Fibroblast of peridontal ligament (primary cell): ENCODE results near the gene IL17REL.

Experiments
- DNase-seq: peaks from one replicate; pipeline ENCODE4 v3.0.0-alpha.2; 2010; ENCODE audit errors: extremely low read depth

Gene IL17REL

DNA sequence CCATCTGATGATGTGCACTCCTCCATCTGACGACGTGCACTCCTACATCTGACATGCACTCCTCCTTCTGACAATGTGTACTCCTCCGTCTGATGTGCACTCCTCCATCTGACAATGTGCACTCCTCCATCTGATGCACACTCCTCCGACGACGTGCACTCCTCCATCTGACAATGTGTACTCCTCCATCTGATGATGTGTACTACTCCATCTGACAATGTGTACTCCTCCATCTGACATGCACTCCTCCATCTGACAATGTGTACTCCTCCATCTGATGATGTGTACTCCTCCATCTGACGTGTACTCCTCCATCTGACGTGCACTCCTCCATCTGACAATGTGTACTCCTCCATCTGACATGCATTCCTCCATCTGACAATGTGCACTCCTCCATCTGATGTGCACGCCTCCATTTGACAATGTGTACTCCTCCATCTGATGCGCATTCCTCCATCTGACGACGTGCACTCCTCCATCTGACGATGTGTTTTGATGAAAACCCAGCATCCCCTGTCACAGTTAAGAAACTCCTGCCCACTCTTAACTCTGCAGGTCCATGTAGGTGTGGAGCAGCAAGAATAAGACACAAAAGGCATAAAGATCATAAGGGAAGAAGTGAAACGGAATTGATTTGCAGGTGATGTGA, 9.7 kb upstream of the IL17REL start:
- DNase-seq: no peak

DNA sequence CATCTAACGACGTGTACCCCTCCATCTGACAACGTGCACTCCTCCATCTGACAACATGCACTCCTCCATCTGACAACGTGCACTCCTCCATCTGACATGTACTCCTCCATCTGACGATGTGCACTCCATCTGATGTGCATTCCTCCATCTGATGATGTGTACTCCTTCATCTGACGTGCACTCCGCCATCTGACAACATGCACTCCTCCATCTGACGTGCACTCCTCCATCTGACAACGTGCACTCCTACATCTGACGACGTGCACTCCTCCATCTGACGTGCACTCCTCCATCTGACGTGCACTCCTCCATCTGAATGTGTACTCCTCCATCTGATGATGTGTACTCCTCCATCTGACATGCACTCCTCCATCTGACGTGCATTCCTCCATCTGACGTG, 8.0 kb upstream of the IL17REL start:
- no peak for DNase-seq

DNA sequence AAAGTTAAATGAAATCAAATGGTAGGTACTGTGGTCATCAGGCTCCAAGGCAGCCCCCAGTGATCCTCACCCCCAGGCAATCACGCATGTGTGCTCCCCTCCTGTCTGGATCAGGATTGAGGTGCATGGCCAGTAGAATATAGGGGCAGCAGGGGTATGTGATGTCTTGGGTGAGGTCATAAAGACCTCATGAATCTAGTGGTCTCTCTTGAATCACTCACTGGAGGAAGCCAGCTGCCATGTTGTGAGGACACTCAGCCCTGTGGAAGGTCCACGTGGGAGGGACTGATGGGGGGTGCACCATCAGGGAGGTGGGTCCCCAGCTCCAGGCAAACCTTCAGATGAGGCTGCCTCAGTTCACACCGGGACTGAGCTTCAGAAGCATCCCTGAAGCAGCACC, 6.8 kb upstream of the IL17REL start:
- DNase-seq: no peak

DNA sequence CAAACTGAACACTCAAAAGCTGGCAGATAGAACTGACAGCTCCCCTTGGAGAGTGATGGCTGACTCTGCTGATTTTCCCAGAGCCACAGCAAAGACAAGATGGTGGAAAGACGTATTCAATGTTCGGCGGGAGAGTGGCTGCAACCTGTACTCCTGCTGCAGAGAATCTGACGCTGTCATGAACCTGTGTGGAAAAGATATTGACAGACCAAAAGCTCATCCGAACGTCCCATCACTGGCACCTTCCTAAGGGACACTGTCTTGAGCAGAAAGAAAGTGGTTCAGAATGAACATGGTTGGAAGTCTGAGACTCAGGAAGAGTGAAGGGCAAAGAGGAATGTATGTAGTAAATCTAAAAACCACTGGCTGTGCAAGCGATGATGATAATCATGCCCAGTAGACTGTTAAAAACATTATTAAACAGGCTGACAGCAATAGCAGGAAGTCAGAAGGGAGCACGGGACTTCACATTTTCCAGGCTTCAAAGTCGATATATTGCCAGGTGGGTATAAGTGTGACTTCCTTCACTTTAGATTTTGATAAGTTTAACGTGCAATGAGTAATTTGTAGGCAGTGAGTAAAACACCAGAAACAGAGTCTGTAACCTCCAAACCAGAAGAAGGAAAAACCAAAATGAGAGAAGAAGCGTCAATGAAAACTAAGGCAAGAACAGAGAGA, 6.2 kb upstream of the IL17REL start:
- DNase-seq: no peak

DNA sequence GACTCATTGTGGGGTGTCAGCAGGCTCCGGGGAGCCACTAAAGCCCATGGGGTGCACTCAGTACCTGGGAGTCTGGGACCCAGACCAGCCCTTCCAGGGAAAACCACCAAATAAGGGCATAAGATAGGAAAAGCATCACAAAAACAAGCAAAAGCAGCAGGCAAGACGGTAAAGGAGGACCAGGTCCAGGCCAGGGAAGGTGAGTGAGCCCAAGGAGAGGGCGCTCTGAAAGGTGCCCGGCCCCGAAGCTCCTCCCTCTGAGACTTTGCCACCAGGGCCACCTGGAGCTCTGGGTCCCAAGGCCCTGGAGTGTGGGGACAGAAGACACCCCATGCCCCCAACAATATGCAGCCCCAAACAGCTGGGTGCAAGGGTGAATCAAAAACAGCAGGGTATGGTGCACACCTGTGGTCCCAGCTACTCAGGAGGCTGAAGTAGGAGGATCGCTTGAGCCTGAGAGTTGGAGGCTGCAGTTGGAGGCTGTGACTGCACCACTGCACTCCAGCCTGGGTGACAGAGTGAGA, 5.2 kb upstream of the IL17REL start:
- no peak for DNase-seq

DNA sequence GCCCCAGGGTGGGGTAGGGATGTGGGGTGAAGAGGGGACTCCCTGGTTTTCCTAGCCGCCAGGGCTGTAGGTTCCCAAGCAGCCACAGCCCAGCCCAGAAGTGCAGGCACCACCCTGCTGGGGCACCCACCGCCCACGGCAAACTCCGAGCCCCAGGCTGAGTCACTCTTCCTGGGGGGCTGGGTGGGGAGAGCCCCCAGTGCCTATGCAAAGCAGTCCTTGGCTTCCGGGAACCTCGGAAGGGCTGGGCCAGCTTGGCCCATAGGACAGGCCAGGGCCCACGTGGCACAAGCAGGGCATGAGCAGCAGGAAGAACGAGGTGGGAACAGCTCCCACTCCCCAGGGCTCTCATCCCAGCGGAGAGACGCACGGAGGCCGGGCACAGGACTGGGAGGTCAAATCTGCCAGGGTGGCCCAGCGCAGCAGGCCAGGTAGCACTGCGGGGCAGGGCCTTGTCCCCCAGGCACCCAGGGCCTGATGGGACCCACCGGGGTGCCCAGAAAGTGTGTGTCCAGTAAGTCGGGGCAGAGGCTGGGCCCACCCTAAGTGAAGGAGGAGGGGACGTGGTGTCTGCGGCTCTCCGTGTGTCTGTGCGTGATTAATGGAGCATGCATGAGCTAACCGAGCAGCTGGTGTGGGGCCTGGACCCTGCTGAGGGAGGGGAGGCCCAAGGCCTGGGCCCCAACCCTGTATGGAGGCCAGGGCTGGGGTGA, 4.6 kb upstream of the IL17REL start:
- no peak for DNase-seq

DNA sequence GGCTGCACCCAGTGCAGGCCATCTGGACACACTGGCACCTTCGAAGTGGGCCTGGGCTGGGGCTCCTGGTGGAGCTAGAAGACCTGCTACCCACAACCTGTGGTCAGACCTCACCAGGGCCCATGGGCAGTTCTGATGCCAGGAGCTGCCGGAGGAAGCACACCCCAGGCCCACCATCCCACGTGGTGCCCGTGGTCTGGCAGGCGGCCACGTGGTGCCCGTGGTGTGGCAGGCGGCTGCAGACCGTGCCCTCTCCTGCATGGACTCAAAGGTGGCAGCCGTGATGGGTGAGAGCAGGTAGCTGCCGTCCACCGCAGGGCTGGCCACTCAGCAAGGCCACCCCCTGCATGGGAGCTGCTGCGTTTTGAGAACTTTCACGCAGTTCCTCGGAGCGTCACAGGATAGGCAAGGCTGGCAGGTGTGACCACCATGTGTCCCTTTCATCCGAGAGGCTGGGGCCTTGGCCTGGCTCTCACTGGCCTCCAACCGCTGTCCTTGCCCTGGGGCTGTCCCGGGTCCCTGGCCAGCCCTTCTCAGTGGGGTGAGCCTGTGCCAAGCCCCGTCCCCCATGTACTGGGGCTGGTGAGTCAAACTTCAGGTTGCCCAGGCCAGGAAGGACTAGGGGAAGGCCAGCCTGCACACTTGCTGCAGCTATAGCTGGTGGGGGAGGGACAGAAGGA, 3.9 kb upstream of the IL17REL start:
- no peak for DNase-seq

DNA sequence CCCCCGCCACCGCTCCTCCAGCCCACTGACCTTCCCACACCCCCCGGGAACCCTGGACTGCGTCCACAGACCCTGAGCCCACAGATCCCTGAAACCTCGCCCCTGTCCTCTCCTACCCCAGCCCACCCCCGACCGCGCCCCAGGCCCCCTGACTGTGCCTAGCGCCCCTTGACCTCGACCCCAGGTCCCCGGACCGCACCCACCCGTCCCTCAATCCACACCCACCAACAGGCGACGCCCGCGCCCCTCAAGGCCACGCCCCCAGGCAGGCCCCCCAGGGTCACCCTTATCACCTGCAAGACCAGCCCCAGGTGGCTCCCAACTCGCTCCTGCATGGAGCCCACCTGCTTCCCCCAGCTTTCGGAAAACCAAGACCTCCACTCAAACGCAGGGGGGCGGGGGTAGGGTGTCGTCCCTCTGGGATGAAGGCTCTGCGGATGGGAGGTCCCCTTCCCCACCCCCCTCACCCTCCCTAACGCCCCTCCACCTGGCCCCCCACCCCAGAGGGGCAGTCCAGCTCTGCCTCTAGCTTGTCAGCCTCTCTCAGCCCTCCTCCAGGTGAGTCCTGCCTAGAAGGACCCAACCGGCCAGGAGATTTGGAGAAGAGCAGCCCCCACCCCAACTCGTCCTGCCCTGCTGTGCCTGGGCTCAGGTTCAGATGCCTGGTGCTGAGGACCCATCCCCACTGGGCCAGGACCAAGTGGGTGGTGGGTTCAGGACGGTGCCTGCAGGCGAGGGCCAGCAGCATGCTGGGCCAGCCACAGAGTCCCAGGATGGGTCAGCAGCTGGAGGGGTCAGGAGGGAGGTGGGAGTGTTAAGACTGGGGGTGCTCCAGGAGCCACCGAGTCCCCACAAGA, 3.1 kb upstream of the IL17REL start:
- DNase-seq: no peak

DNA sequence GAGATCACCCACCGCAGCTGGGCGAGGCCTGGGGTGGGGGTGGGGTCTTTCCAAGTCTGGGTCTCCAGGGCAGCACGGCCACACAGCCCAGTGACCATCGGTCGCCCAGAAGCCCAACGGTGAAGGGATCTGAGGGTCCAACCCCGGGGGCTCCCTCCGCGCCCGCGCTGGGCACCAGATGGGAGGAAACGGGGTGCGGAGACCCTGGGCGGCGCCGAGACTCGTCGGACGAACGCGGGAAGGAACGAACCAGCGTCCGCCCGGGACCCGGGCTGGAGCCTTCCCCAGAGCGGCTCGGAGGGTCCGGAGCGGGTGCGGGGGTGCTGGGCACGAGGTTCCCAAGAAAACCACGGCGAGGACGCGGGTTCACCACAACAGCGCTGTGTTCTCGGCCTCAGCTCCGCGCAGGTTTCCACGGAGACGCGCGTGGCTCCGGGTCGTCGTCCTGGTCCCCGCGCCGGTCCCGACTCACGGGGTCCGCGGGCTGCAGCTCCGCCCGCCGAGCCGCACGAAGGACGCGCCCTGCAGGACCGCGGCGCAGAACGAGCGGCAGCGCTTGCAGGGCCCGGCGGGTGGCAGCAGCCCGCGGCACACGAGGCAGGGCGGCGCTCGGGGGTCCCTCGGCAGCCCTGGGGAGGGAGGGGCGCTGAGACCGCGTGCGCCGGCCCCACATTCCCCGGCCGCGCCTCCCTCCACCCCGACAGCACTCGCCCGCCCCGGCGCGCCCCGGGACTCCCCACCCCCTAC, 2.3 kb upstream of the IL17REL start:
- DNase-seq: no peak

DNA sequence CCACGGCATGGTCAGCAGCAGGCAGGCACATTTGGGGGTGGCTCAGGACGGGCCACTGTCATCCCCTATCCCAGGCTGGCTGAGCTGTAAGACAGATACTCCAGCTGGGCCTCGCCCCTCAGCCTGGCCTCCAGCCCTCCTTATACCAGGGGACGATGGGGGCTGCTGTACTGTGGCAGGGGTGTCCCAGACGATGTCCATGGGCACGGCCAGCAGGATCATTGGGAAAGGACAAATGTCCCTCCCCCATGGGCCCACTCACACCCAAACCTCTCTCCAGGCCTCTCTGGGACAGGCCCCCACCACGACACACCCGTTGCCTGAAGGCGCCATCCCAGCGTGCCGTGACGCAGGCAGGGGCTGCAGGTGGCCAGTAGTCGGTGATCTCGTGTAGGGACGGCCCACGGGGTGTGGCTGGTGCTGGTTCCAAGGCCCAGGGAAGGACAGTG, 1.5 kb upstream of the IL17REL start:
- no peak for DNase-seq

DNA sequence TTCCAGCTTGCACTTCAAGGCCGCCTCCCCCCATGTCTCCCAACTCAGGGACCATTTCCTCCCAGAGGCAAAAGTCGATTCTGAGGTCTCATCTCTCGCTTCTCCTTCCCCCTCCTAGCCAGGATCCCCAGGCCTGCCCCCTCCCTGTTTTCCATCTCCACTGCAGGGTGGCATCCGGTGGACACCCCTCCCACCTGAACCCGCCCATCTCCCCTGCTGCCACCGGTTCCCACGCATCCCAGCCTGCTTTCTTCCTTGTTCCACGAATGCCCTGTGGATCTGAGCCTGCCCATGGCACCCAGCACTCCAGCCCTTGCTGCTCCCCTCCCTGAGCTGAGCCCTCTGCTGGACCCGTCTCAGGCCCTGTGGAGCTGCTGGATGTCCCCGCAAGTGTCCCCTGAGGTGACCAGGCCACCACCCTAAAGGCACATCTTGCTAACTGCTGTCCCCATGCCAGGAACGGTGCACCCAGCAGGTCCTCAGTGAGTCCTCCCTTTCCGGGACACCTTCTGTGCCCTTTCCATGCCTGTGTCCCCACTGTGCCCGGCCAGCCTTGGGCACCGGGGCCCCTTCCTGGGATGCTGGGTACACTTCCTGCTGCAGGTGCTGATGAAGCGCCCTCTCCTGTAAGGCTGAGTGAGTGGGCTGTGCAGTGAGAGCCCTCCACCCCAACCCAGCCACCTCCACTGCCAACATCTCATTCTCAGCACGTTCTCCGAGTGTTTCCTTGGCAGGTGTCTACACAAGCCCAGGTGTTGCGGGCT, 936 bp downstream of the IL17REL start:
- DNase-seq: no peak

DNA sequence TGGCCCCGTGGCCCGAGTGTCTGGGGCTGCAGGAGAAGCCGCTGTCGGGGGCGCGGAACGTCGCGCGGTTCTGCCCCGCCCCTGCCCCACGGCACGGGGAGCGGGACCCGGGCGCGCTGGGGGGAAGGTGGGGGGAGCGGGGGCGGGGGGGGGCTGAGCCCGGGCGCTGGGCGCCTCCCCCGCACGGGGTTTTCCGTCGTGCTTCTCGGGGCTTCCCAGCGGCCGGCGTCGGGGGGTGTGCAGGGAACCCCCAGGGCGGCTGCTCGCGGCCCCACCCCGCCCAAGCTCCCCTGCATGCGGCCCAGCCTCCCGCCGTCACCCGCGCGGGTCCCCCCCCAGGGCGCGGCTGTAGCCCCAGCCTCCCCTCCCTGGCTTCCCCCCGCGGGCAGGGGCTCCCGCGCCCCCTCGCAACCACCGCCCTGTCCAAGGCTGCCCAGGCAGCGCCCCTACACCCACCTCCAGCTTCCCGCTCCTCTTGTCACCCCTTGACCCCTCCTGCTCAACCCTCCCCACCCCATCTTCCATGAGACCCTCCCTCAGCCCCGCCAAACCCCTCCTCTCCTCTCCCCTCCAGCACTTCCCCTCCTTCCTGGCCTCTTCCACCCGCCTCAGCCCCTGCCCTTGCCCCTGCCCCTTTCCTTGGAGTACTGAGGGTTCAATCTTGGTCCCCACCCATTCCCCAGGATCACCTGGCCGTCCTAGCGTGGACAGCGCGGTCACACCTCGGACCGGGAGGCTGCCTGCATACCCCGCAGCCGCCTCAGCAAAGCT, 1.7 kb downstream of the IL17REL start:
- DNase-seq: no peak

DNA sequence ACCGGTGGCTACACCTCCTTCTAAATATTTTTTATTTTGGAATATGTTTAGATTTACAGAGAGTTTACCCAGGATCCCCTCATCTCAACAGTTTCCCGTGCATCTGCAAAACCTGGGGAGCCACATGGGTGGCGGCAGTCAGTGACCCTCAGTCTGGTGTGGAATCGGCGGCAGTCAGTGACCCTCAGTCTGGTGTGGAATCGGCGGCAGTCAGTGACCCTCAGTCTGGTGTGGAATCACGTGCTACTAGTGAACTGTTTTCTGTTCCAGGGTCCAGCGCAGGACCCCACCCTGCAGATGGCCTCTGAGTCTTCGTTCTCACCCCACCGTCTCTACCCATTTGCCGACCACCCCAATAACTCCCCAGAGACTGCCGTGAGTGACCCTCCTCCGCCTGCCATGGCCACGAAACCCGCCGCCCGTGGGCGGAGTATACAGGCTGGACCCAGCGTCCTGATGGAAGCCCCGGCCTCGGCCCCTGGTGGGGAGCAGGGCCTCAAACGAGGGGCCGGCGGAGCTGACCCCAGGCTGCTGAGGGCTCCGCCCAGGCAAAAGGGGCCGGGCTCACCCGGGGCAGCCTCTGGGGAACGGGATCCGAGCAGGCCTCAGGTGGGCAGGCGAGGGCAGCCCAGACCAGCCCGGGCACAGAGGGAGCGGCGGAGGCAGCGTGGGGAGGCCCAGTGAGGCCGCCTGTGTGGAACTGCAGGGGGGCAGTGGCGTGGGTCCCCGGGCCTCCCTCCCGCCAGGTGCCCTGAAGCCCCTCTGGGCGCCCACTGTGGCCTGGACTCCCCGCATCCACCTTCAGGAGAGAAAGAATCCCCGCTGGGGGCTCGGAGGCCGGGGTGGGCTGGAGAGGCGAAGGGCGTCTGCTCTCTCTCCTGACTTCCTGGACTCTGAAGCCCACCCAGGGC, 2.5 kb downstream of the IL17REL start:
- DNase-seq: no peak

DNA sequence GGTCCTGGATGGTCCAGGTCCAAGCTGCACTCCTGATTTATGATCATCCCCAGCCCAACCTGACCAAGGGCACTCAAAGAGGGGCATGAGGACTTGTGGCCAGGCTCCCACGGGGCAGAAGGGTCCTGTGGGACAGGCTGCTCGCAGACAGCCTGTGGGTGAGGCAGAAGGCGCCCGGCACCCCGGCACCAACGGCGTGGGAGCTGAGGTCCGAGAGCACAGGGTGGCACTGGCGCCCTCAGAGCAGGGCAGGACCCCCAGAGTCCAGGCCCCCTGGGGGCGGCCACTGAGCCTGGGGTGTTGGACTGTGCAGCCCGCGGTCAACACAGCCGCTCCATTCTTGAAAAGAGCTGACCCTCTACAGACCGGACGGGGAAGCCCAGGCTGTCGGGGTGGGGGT, 3.3 kb downstream of the IL17REL start:
- no peak for DNase-seq

DNA sequence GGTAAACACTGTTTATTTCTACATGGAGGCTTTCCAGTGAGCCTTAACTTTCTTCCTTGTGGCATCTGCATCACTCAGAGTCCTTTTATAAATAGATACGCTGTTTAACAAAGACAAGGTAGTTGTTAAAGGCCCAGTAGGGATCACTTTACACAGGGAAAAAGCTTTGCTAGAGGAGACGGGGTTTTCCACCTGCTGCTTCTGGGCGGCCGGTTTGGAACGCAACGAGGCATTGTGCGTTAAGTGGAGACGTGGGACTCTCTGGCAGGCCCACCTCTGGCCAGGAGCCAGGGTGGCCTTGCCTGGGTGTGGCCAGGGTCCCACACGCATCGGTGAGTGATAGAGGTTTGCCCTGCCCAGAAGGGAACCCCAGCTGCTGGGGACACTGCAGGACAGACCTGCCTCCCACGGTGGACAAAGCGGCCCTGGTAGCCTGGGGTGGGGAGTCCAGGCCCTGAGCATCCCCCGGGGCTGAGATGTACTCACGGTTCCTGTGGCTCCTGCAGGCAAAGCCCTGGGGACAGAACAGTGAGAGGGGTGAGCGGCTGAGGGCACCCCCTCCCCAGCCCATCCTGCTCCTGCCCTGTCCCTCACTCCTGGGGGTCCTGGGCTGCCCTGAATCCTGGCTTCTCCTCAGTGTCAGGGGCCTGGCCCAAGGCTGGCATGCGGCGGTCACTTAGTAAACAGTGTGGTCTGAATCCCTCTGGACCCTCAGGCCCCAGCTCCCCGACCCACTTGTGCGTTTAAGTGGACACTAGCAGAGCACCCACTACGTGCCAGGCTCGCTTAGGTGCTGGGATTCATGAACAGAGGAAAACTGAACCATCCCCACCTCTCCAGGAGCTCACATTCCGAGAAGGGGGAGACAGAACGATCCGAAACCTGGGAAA, 4.2 kb downstream of the IL17REL start:
- no peak for DNase-seq

DNA sequence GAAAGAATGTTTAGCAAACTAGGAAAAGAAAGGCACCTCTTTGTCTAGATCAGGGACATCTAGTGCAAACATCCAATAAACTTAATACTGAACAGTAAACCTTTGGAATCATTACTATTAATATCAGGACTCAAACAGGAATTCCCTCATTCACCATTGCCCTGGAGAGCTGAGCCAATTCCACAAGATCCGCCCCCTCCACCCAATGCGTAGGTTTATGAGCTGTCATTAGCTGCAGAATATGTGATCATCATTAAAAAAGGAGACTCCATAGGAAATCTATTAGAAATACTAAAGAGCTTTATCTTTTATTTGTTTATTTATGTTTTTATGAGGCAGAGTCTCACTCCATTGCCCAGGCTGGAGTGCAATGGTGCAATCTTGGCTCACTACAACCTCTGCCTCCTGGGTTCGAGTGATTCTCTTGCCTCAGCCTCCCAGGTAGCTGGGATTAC, 5.5 kb downstream of the IL17REL start:
- no peak for DNase-seq

DNA sequence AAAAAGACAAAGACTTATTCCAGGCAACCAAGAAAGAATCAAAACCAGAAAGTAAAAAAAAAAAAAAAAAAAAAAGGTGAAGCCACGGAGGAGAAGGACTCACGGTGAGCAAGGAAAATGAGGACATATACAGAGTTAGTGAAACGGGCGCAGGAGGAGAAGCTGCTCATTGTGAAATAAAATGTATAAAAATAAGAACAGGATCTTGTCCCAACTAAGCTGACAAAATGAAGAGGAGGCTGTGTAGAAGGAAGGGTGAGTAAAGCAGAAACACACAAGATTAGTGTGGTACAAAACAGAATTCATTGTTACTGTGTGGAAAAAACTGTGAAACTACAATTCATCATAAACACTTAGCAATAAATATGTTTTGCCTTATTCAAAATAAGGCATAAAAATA, 7.6 kb downstream of the IL17REL start:
- no peak for DNase-seq
